ENCODE results near the gene XRCC4.
A peak's percentile ranks its signal among the peaks of the same experiment; 100 is the strongest.
"Not testable (repeated sequence)": the region's sequence is repeated elsewhere in the genome, so short reads cannot be mapped to it uniquely, and the experiment has no call there.

Gene XRCC4

GRCh38 chr5:83249156-83249555, 171.8 kb downstream of the XRCC4 start:
- no peaks in the 10 kb centered on the region for H3K4me1 ChIP-seq (ENCODE audit: control insufficient read depth, insufficient read depth, low read length)
- no peaks in the 10 kb centered on the region for H3K9me3 ChIP-seq (replicated peaks; ENCODE audit: low read length)
- no peak overlapping the region for H3K4me2 ChIP-seq (ENCODE audit: low read length)
- no peaks in the 10 kb centered on the region for H3K36me3 ChIP-seq (ENCODE audit: insufficient read depth, low read length)
- no peaks in the 10 kb centered on the region for H3K27me3 ChIP-seq (ENCODE audit: control insufficient read depth, insufficient read depth, low read length)
- H3K4me3 ChIP-seq (ENCODE audit: low read length), result no peak overlapping the region
- H3K9ac ChIP-seq (ENCODE audit: low read depth, low read length), result no peak overlapping the region

GRCh38 chr5:83251849-83252248, 174.5 kb downstream of the XRCC4 start:
- H3K4me2 ChIP-seq (ENCODE audit: low read length), result no peak overlapping the region

GRCh38 chr5:83253720-83254119, 176.4 kb downstream of the XRCC4 start:
- H3K36me3 ChIP-seq (ENCODE audit: insufficient read depth, low read length), result no peaks in the 10 kb centered on the region
- H3K9ac ChIP-seq (ENCODE audit: low read depth, low read length), result no peak overlapping the region
- H3K27me3 ChIP-seq (ENCODE audit: control insufficient read depth, insufficient read depth, low read length), result no peaks in the 10 kb centered on the region
- no peaks in the 10 kb centered on the region for H3K9me3 ChIP-seq (replicated peaks; ENCODE audit: low read length)
- H3K4me1 ChIP-seq (ENCODE audit: control insufficient read depth, insufficient read depth, low read length), result peaks cover 2% of the 10 kb centered on the region
- H3K4me2 ChIP-seq (ENCODE audit: low read length), result no peak overlapping the region
- H3K4me3 ChIP-seq (ENCODE audit: low read length), result no peak overlapping the region

More at GRCh38 chr5:83251849-83252248, 174.5 kb downstream of the XRCC4 start:
- no peaks in the 10 kb centered on the region for H3K27me3 ChIP-seq (ENCODE audit: control insufficient read depth, insufficient read depth, low read length)
- no peaks in the 10 kb centered on the region for H3K36me3 ChIP-seq (ENCODE audit: insufficient read depth, low read length)
- peaks cover 2% of the 10 kb centered on the region for H3K4me1 ChIP-seq (ENCODE audit: control insufficient read depth, insufficient read depth, low read length)
- H3K4me3 ChIP-seq (ENCODE audit: low read length), result no peak overlapping the region
- H3K9me3 ChIP-seq (replicated peaks; ENCODE audit: low read length), result no peaks in the 10 kb centered on the region
- no peak overlapping the region for H3K9ac ChIP-seq (ENCODE audit: low read depth, low read length)

- no peaks in the 10 kb centered on the region for H3K9me3 ChIP-seq (replicated peaks; ENCODE audit: low read length)
- H3K4me2 ChIP-seq (ENCODE audit: low read length), result no peak overlapping the region
- no peak overlapping the region for H3K4me3 ChIP-seq (ENCODE audit: low read length)
- H3K27me3 ChIP-seq (ENCODE audit: control insufficient read depth, insufficient read depth, low read length), result no peaks in the 10 kb centered on the region
- no peak overlapping the region for H3K9ac ChIP-seq (ENCODE audit: low read depth, low read length)
- peaks cover 2% of the 10 kb centered on the region for H3K4me1 ChIP-seq (ENCODE audit: control insufficient read depth, insufficient read depth, low read length)
- H3K36me3 ChIP-seq (ENCODE audit: insufficient read depth, low read length), result no peaks in the 10 kb centered on the region
Observed at GRCh38 chr5:83255268-83255667, 177.9 kb downstream of the XRCC4 start.

- Histone ChIP-seq H3K9me3 (replicated peaks; ENCODE audit: low read length) (no peaks in the 10 kb centered on the region), H3K27me3 (ENCODE audit: control insufficient read depth, insufficient read depth, low read length) (no peaks in the 10 kb centered on the region), H3K36me3 (ENCODE audit: insufficient read depth, low read length) (no peaks in the 10 kb centered on the region), H3K4me2 (ENCODE audit: low read length) (no peak overlapping the region), H3K4me3 (ENCODE audit: low read length) (no peak overlapping the region), H3K9ac (ENCODE audit: low read depth, low read length) (no peak overlapping the region), H3K4me1 (ENCODE audit: control insufficient read depth, insufficient read depth, low read length) (peaks cover 2% of the 10 kb centered on the region)
Observed at GRCh38 chr5:83256091-83256780, 178.9 kb downstream of the XRCC4 start.

- not testable (repeated sequence) for H3K27me3 ChIP-seq (ENCODE audit: control insufficient read depth, insufficient read depth, low read length); H3K9ac ChIP-seq (ENCODE audit: low read depth, low read length); H3K36me3 ChIP-seq (ENCODE audit: insufficient read depth, low read length); H3K4me3 ChIP-seq (ENCODE audit: low read length); H3K4me2 ChIP-seq (ENCODE audit: low read length); H3K9me3 ChIP-seq (replicated peaks; ENCODE audit: low read length); H3K4me1 ChIP-seq (ENCODE audit: control insufficient read depth, insufficient read depth, low read length)
Observed at GRCh38 chr5:83257684-83258083, 180.3 kb downstream of the XRCC4 start.

- Histone ChIP-seq H3K27me3 (ENCODE audit: control insufficient read depth, insufficient read depth, low read length) (peaks cover 7% of the 10 kb centered on the region), H3K4me1 (ENCODE audit: control insufficient read depth, insufficient read depth, low read length) (no peaks in the 10 kb centered on the region), H3K4me3 (ENCODE audit: low read length) (no peak overlapping the region), H3K36me3 (ENCODE audit: insufficient read depth, low read length) (no peaks in the 10 kb centered on the region), H3K9me3 (replicated peaks; ENCODE audit: low read length) (no peaks in the 10 kb centered on the region), H3K4me2 (ENCODE audit: low read length) (no peak overlapping the region), H3K9ac (ENCODE audit: low read depth, low read length) (no peak overlapping the region)
Observed at GRCh38 chr5:83265318-83265717, 188.0 kb downstream of the XRCC4 start.

- Histone ChIP-seq H3K27me3 (ENCODE audit: control insufficient read depth, insufficient read depth, low read length) (peaks cover 7% of the 10 kb centered on the region), H3K9me3 (replicated peaks; ENCODE audit: low read length) (no peaks in the 10 kb centered on the region), H3K36me3 (ENCODE audit: insufficient read depth, low read length) (no peaks in the 10 kb centered on the region), H3K9ac (ENCODE audit: low read depth, low read length) (no peak overlapping the region), H3K4me2 (ENCODE audit: low read length) (no peak overlapping the region), H3K4me1 (ENCODE audit: control insufficient read depth, insufficient read depth, low read length) (no peaks in the 10 kb centered on the region), H3K4me3 (ENCODE audit: low read length) (no peak overlapping the region)
Observed at GRCh38 chr5:83270311-83270710, 193.0 kb downstream of the XRCC4 start.

GRCh38 chr5:83277154-83277553, 199.8 kb downstream of the XRCC4 start:
- Histone ChIP-seq H3K4me3 (ENCODE audit: low read length) (no peak overlapping the region), H3K4me1 (ENCODE audit: control insufficient read depth, insufficient read depth, low read length) (peaks cover 15% of the 10 kb centered on the region)

GRCh38 chr5:83277953-83278352, 200.6 kb downstream of the XRCC4 start:
- Histone ChIP-seq H3K27me3 (ENCODE audit: control insufficient read depth, insufficient read depth, low read length) (peaks cover 4% of the 10 kb centered on the region), H3K36me3 (ENCODE audit: insufficient read depth, low read length) (no peaks in the 10 kb centered on the region), H3K4me3 (ENCODE audit: low read length) (no peak overlapping the region), H3K4me1 (ENCODE audit: control insufficient read depth, insufficient read depth, low read length) (peaks cover 17% of the 10 kb centered on the region), H3K9me3 (replicated peaks; ENCODE audit: low read length) (no peaks in the 10 kb centered on the region), H3K4me2 (ENCODE audit: low read length) (no peak overlapping the region), H3K9ac (ENCODE audit: low read depth, low read length) (no peak overlapping the region)

More at GRCh38 chr5:83277154-83277553, 199.8 kb downstream of the XRCC4 start:
- Histone ChIP-seq H3K9ac (ENCODE audit: low read depth, low read length) (no peak overlapping the region), H3K9me3 (replicated peaks; ENCODE audit: low read length) (no peaks in the 10 kb centered on the region), H3K36me3 (ENCODE audit: insufficient read depth, low read length) (no peaks in the 10 kb centered on the region), H3K27me3 (ENCODE audit: control insufficient read depth, insufficient read depth, low read length) (peaks cover 4% of the 10 kb centered on the region), H3K4me2 (ENCODE audit: low read length) (no peak overlapping the region)

- no peaks in the 10 kb centered on the region for H3K36me3 ChIP-seq (ENCODE audit: insufficient read depth, low read length)
- no peak overlapping the region for H3K4me3 ChIP-seq (ENCODE audit: low read length)
- no peaks in the 10 kb centered on the region for H3K9me3 ChIP-seq (replicated peaks; ENCODE audit: low read length)
- peaks cover 17% of the 10 kb centered on the region for H3K4me1 ChIP-seq (ENCODE audit: control insufficient read depth, insufficient read depth, low read length)
- H3K27me3 ChIP-seq (ENCODE audit: control insufficient read depth, insufficient read depth, low read length), result peaks cover 3% of the 10 kb centered on the region
- H3K9ac ChIP-seq (ENCODE audit: low read depth, low read length), result no peak overlapping the region
- H3K4me2 ChIP-seq (ENCODE audit: low read length), result peak overlapping the region; percentile 51
Observed at GRCh38 chr5:83281176-83281575, 203.8 kb downstream of the XRCC4 start.

GRCh38 chr5:83281658-83282057, 204.3 kb downstream of the XRCC4 start:
- Histone ChIP-seq H3K4me2 (ENCODE audit: low read length) (peak overlapping the region; percentile 51), H3K9ac (ENCODE audit: low read depth, low read length) (no peak overlapping the region), H3K9me3 (replicated peaks; ENCODE audit: low read length) (no peaks in the 10 kb centered on the region), H3K27me3 (ENCODE audit: control insufficient read depth, insufficient read depth, low read length) (no peaks in the 10 kb centered on the region), H3K4me1 (ENCODE audit: control insufficient read depth, insufficient read depth, low read length) (peaks cover 17% of the 10 kb centered on the region), H3K36me3 (ENCODE audit: insufficient read depth, low read length) (no peaks in the 10 kb centered on the region), H3K4me3 (ENCODE audit: low read length) (no peak overlapping the region)
